HepG2 (cell line): ENCODE results near the gene DGCR8. TPM values are rescaled to one million over a fixed set of nuclear protein-coding genes. Genes with fewer than 3 reads are reported as not detected.
A peak's percentile ranks its signal among the peaks of the same experiment; 100 is the strongest.

Experiments used
- ATF1 ChIP-seq: IDR thresholded peaks from 2 replicates; pipeline ENCODE4 v1.6.1; 2016; ENCODE audit warnings: mild to moderate bottlenecking, control low read depth
- EEA1 ChIP-seq: sonication (generic); formaldehyde crosslinking; IDR thresholded peaks from 2 replicates; pipeline ENCODE4 v1.5.1; 2020; ENCODE audit warnings: mild to moderate bottlenecking, missing genetic modification reagents, borderline replicate concordance
- GZF1 ChIP-seq: sonication (generic); formaldehyde crosslinking; IDR thresholded peaks from 2 replicates; pipeline ENCODE4 v1.5.1; 2020; ENCODE audit warnings: mild to moderate bottlenecking, missing genetic modification reagents
- MZF1 ChIP-seq: sonication (generic); formaldehyde crosslinking; IDR thresholded peaks from 2 replicates; pipeline ENCODE4 v1.8.1; 2023; ENCODE audit warnings: mild to moderate bottlenecking, missing genetic modification reagents, borderline replicate concordance
- SIN3B ChIP-seq: fragments of 150-350 bp; IDR thresholded peaks from 2 replicates; pipeline ENCODE4 v1.6.1; 2014; ENCODE audit warnings: low read length
- SMAD9 ChIP-seq: sonication (generic); formaldehyde crosslinking; IDR thresholded peaks from 2 replicates; pipeline ENCODE4 v1.5.1; 2020; ENCODE audit warnings: mild to moderate bottlenecking, missing genetic modification reagents
- SMARCC2 ChIP-seq: fragments of 450-650 bp; IDR thresholded peaks from 2 replicates; pipeline ENCODE4 v1.6.1; 2017; ENCODE audit warnings: antibody characterized with exemption, mild to moderate bottlenecking
- SP140L ChIP-seq: sonication (generic); formaldehyde crosslinking; IDR thresholded peaks from 2 replicates; pipeline ENCODE4 v1.4.0; 2020; ENCODE audit warnings: missing genetic modification reagents, borderline replicate concordance
- TFE3 ChIP-seq: IDR thresholded peaks from 2 replicates; pipeline ENCODE4 v1.6.1; 2016
- ZBTB38 ChIP-seq: sonication (generic); formaldehyde crosslinking; IDR thresholded peaks from 2 replicates; pipeline ENCODE4 v1.5.1; 2020; ENCODE audit warnings: mild to moderate bottlenecking, missing genetic modification reagents
- ZNF251 ChIP-seq: sonication (generic); formaldehyde crosslinking; IDR thresholded peaks from 2 replicates; pipeline ENCODE4 v1.9.0; 2021; ENCODE audit warnings: mild to moderate bottlenecking, missing genetic modification reagents
- ZNF3 ChIP-seq: IDR thresholded peaks from 2 replicates; pipeline ENCODE4 v1.7.0; 2017; ENCODE audit warnings: inconsistent platforms
- ZNF30 ChIP-seq: sonication (generic); formaldehyde crosslinking; IDR thresholded peaks from 2 replicates; pipeline ENCODE4 v1.5.0; 2020; ENCODE audit warnings: mild to moderate bottlenecking, missing genetic modification reagents
- ZNF407 ChIP-seq: sonication (generic); formaldehyde crosslinking; IDR thresholded peaks from one replicate; pipeline ENCODE4 v1.5.1; 2020; ENCODE audit warnings: mild to moderate bottlenecking, missing genetic modification reagents; ENCODE audit errors: not compliant biosample characterization
- ZNF468 ChIP-seq: sonication (generic); formaldehyde crosslinking; IDR thresholded peaks from 2 replicates; pipeline ENCODE4 v1.8.0; 2022; ENCODE audit warnings: mild to moderate bottlenecking, moderate library complexity, missing genetic modification reagents
- ZNF644 ChIP-seq: IDR thresholded peaks from 2 replicates; pipeline ENCODE4 v1.6.1; 2016; ENCODE audit warnings: low read depth
- ZNF768 ChIP-seq: sonication (generic); formaldehyde crosslinking; IDR thresholded peaks from 2 replicates; pipeline ENCODE4 v1.4.0; 2020; ENCODE audit warnings: missing genetic modification reagents
- ZNF782 ChIP-seq: sonication (generic); formaldehyde crosslinking; IDR thresholded peaks from 2 replicates; pipeline ENCODE4 v1.4.0; 2020; ENCODE audit warnings: missing genetic modification reagents, mild to moderate bottlenecking, borderline replicate concordance
- polyA plus RNA-seq, 8 experiments: library from polyadenylated mRNA; depleted of rRNA in 3 of 8; stranded (reverse) in 7 of 8; unstranded in 1 of 8; fragments of >200 nt; fragmentation: Illumina TruSeq in 4 of 8; extraction: Trizol in 4 of 8; gene quantifications; 2 replicates each; pipeline versions ENCODE4 v1.2.1 to v1.2.3, GENCODE V29; 2011 to 2016; ENCODE audit warnings: low read depth in 4 of 8, missing spikeins in 1 of 8, mixed read lengths in 1 of 8; ENCODE audit not compliant: insufficient read depth in 1 of 8
- total RNA-seq, 5 experiments: library from RNA; depleted of rRNA; stranded (reverse); fragments of >200 nt; fragmentation: Illumina TruSeq; extraction: Trizol; gene quantifications; 2 replicates each; pipeline ENCODE4 v1.2.3, GENCODE V29; 2016; ENCODE audit warnings: low read depth in 1 of 5

DGCR8 gene
- total and polyA plus RNA-seq, 2 of the 13 experiments (the other 11 are each of a cell fraction or from before 2014, with no cell fraction given), result 10.2 to 23.2 TPM

GRCh38 chr22:20127869-20128618 is 48.0 kb downstream of the DGCR8 start (continued):
- TF ChIP-seq ZNF768 (CRISPR knock-in tag) (0 out of 2 replicates have a peak, but pooled peaks have one; percentile 26), ZNF782 (CRISPR knock-in tag) (no peak), ZNF3 (CRISPR knock-in tag) (no peak), ZNF468 (CRISPR knock-in tag) (no peak), ATF1 (CRISPR knock-in tag) (no peak), SIN3B (no peak), GZF1 (CRISPR knock-in tag) (no peak), ZNF644 (no peak), ZNF30 (CRISPR knock-in tag) (no peak), ZNF407 (no peak), SMAD9 (no peak), SP140L (no peak), MZF1 (CRISPR knock-in tag) (no peak), EEA1 (CRISPR knock-in tag) (no peak), TFE3 (CRISPR knock-in tag) (no peak), ZBTB38 (CRISPR knock-in tag) (peak; percentile 44; the same call in 1 of the 2 replicates), SMARCC2 (no peak), ZNF251 (CRISPR knock-in tag) (no peak)
